ENCODE results near the gene MFSD11. TPM values are rescaled to one million over a fixed set of nuclear protein-coding genes. Genes with fewer than 3 reads are reported as not detected.
A peak's percentile ranks its signal among the peaks of the same experiment; 100 is the strongest.
"Not testable (repeated sequence)": the region's sequence is repeated elsewhere in the genome, so short reads cannot be mapped to it uniquely, and the experiment has no call there.

Gene MFSD11
- total and polyA plus RNA-seq, 3 experiments from 2014 or later = 22.3 to 28.4 (median 22.9) TPM

DNA sequence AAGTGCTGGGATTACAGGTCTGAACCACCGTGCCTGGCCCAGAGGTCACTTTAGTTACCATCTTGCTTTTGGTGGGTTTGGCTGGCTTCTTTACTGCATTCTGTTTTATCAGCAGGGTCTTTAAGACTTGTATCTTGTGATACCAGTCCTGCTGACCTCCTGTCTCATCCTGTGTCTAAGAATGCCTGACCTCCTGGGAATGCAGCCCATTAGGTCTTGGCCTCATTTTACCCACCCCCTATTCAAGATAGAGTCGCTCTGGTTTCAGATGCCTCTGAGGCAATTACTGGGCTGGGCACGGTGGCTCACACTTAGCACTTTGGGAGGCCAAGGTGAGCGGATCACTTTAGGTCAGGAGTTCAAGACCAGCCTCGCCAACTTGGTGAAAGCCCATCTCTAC lies 63.8 kb downstream of the MFSD11 start:
- H3K36me3 ChIP-seq (ENCODE audit: insufficient read depth, low read length) = no peaks in the 10 kb centered on the region
- POLR2A ChIA-PET = interaction anchor here (0.6 kb wide), 2 partner anchors 12 to 1022 kb away, joined by 3 read pairs; no protein-coding TSS in a partner anchor
- Mint-ChIP-seq H3K4me3 (no peak overlapping the region), H3K27ac (no peak overlapping the region), H3K27me3 (no peaks in the 10 kb centered on the region), H3K36me3 (peaks cover 0 to 5% (median under 1%) of the 10 kb centered on the region in 3 donors), H3K4me1 (no peaks in the 10 kb centered on the region), H3K9me3 (no peaks in the 10 kb centered on the region)
- H3K27ac ChIP-seq (ENCODE audit: low read depth, low read length) = no peak overlapping the region
- H3K27me3 ChIP-seq (ENCODE audit: insufficient read depth, low read length, poor library complexity, severe bottlenecking) = no peaks in the 10 kb centered on the region
- no peaks in the 10 kb centered on the region for H3K9me3 ChIP-seq (ENCODE audit: low read length)
- no peak for DNase-seq
- CTCF ChIA-PET = no interaction called here
- H3K4me1 ChIP-seq (ENCODE audit: insufficient read depth, low read length) = no peaks in the 10 kb centered on the region
- H3K4me3 ChIP-seq (ENCODE audit: low read length) = no peak overlapping the region

DNA sequence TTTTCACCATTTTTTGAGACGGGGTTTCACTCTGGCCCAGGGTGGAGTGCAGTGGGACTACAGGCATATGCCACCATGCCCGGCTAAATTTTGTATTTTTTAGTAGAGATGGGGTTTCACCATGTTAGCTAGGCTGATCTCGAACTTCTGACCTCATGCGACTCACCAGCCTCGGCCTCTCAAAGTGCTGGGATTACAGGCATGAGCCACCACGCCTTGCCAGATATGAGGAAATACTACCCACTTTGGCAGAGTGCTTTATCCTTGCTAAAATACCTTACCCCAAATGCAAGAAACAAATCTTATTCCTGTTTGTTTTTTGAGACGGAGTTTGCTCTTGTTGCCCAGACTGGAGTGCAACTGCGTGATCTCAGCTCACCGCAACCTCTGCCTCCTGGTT lies 67.4 kb downstream of the MFSD11 start:
- Mint-ChIP-seq H3K36me3 (peaks cover 0 to 5% (median 2%) of the 10 kb centered on the region in 3 donors), H3K27ac (no peak overlapping the region), H3K4me1 (no peaks in the 10 kb centered on the region), H3K27me3 (no peaks in the 10 kb centered on the region), H3K4me3 (no peak overlapping the region), H3K9me3 (no peaks in the 10 kb centered on the region)
- no peak for DNase-seq
- H3K27me3 ChIP-seq (ENCODE audit: insufficient read depth, low read length, poor library complexity, severe bottlenecking) = no peaks in the 10 kb centered on the region
- no peaks in the 10 kb centered on the region for H3K36me3 ChIP-seq (ENCODE audit: insufficient read depth, low read length)
- H3K9me3 ChIP-seq (ENCODE audit: low read length) = no peaks in the 10 kb centered on the region
- no peak overlapping the region for H3K27ac ChIP-seq (ENCODE audit: low read depth, low read length)
- H3K4me3 ChIP-seq (ENCODE audit: low read length) = no peak overlapping the region
- ChIA-PET POLR2A (interaction anchor here (0.7 kb wide), 1 partner anchor 1749 kb away, joined by 3 read pairs; no protein-coding TSS in a partner anchor), CTCF (no interaction called here)
- H3K4me1 ChIP-seq (ENCODE audit: insufficient read depth, low read length) = no peaks in the 10 kb centered on the region

DNA sequence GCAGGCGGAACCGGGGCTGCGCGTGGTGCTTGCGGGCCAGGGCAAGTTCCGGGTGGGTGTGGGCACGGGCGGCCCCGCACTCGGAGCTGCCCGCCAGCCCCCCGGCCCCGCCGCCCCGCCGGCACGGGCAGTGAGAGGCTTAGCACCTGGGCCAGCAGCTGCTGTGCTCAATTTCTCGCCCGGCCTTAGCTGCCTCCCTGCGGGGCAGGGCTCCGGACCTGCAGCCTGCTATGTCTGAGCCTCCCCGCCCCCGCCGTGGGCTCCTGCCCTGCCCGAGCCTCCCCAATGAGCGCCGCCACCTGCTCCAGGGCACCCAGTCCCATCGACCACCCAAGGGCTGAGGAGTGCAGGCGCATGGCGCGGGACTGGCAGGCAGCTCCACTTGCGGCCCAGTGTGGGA lies 68.2 kb downstream of the MFSD11 start:
- H3K27me3 Mint-ChIP-seq; H3K27me3 ChIP-seq (ENCODE audit: insufficient read depth, low read length, poor library complexity, severe bottlenecking); H3K36me3 ChIP-seq (ENCODE audit: insufficient read depth, low read length); H3K9me3 ChIP-seq (ENCODE audit: low read length); H3K9me3 Mint-ChIP-seq; POLR2A ChIA-PET; H3K4me1 ChIP-seq (ENCODE audit: insufficient read depth, low read length); H3K4me3 ChIP-seq (ENCODE audit: low read length); H3K4me3 Mint-ChIP-seq; H3K27ac Mint-ChIP-seq; H3K36me3 Mint-ChIP-seq; H3K4me1 Mint-ChIP-seq; DNase-seq; H3K27ac ChIP-seq (ENCODE audit: low read depth, low read length); CTCF ChIA-PET: not testable (repeated sequence)

DNA sequence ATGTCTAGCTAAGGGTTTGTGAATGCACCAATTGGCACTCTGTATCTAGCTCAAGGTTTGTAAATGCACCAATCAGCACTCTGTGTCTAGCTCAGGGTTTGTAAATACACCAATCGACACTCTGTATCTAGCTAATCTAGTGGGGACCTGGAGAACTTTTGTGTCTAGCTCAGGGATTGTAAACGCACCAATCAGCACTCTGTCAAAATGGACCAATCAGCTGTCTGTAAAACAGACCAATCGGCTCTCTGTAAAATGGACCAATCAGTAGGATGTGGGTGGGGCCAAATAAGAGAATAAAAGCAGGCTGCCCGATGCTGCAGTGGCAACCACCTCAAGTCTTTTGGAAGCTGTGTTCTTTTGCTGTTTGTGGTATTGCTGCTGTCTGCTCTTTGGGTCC lies 68.8 kb downstream of the MFSD11 start:
- CTCF ChIA-PET; H3K4me1 ChIP-seq (ENCODE audit: insufficient read depth, low read length); H3K9me3 Mint-ChIP-seq; DNase-seq; H3K27ac Mint-ChIP-seq; H3K4me3 Mint-ChIP-seq; H3K27me3 Mint-ChIP-seq; H3K9me3 ChIP-seq (ENCODE audit: low read length); H3K27ac ChIP-seq (ENCODE audit: low read depth, low read length); H3K4me3 ChIP-seq (ENCODE audit: low read length); POLR2A ChIA-PET; H3K4me1 Mint-ChIP-seq; H3K36me3 ChIP-seq (ENCODE audit: insufficient read depth, low read length); H3K36me3 Mint-ChIP-seq; H3K27me3 ChIP-seq (ENCODE audit: insufficient read depth, low read length, poor library complexity, severe bottlenecking): not testable (repeated sequence)

DNA sequence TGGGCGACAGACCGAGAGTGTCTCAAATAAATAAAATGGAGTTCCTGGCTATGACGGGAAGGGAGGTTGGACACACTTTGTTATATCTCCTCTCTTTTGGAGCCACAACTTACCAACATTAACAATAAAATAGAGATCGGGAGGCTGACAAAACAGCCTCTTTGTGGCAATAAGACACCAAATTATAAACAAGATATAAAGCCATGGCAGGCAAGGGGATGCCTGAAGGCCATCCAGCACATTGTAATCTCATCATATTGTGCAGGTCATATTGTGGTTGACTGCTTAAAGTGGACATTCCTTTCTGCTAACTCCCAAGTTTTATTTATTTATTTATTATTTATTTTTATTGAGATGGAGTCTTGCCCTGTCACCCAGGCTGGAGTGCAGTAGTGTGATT lies 70.4 kb downstream of the MFSD11 start:
- H3K9me3 Mint-ChIP-seq = no peaks in the 10 kb centered on the region
- POLR2A ChIA-PET = no interaction called here

DNA sequence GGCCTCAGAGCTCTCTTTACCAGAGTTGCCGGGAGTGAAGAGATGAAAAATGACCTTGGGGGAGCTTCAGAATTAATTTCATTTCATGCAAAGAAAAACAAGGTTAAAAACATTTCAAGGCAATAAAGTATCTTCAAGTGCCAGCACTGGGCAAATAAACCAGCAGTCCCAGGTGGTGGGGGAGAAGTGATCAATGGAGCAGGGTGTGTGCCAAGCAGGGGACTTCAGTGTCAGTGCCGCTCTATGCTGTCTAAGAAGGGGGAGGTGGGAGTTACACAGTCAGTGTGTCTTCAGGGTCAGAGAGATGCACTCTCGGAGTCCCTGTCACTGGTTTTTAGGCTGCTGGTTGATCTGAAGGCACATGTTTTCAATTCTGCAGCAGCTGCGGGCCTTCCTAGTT lies 73.0 kb downstream of the MFSD11 start:
- POLR2A ChIA-PET = interaction anchor here (0.7 kb wide), 1 partner anchor 92 kb away, joined by 3 read pairs; no protein-coding TSS in a partner anchor
- no peaks in the 10 kb centered on the region for H3K4me1 Mint-ChIP-seq
- H3K27me3 ChIP-seq (ENCODE audit: insufficient read depth, low read length, poor library complexity, severe bottlenecking) = no peaks in the 10 kb centered on the region
- H3K36me3 Mint-ChIP-seq = peaks cover 0 to 2% (median 0%) of the 10 kb centered on the region in 3 donors
- no peaks in the 10 kb centered on the region for H3K9me3 ChIP-seq (ENCODE audit: low read length)
- H3K36me3 ChIP-seq (ENCODE audit: insufficient read depth, low read length) = no peaks in the 10 kb centered on the region
- no peak for DNase-seq
- no peak overlapping the region for H3K4me3 ChIP-seq (ENCODE audit: low read length)
- no peak overlapping the region for H3K4me3 Mint-ChIP-seq
- H3K9me3 Mint-ChIP-seq = no peaks in the 10 kb centered on the region
- H3K4me1 ChIP-seq (ENCODE audit: insufficient read depth, low read length) = no peaks in the 10 kb centered on the region
- CTCF ChIA-PET = no interaction called here
- peak overlapping the region in 1 of 8 donors; percentile 52 for H3K27ac Mint-ChIP-seq
- H3K27me3 Mint-ChIP-seq = peaks cover 0 to 4% of the 10 kb centered on the region in 2 donors
- no peak overlapping the region for H3K27ac ChIP-seq (ENCODE audit: low read depth, low read length)

More for the DNA sequence above, 70.4 kb downstream of the MFSD11 start:
- H3K4me3 ChIP-seq (ENCODE audit: low read length) = no peak overlapping the region
- Mint-ChIP-seq H3K36me3 (peaks cover 0 to 5% (median 2%) of the 10 kb centered on the region in 3 donors), H3K4me1 (no peaks in the 10 kb centered on the region), H3K4me3 (no peak overlapping the region), H3K27me3 (peaks cover 0 to 1% of the 10 kb centered on the region in 2 donors), H3K27ac (peak overlapping the region in 1 of 8 donors; percentile 75)
- H3K9me3 ChIP-seq (ENCODE audit: low read length) = no peaks in the 10 kb centered on the region
- CTCF ChIA-PET = no interaction called here
- H3K27me3 ChIP-seq (ENCODE audit: insufficient read depth, low read length, poor library complexity, severe bottlenecking) = no peaks in the 10 kb centered on the region
- DNase-seq = no peak
- H3K4me1 ChIP-seq (ENCODE audit: insufficient read depth, low read length) = no peaks in the 10 kb centered on the region
- H3K36me3 ChIP-seq (ENCODE audit: insufficient read depth, low read length) = no peaks in the 10 kb centered on the region
- no peak overlapping the region for H3K27ac ChIP-seq (ENCODE audit: low read depth, low read length)

DNA sequence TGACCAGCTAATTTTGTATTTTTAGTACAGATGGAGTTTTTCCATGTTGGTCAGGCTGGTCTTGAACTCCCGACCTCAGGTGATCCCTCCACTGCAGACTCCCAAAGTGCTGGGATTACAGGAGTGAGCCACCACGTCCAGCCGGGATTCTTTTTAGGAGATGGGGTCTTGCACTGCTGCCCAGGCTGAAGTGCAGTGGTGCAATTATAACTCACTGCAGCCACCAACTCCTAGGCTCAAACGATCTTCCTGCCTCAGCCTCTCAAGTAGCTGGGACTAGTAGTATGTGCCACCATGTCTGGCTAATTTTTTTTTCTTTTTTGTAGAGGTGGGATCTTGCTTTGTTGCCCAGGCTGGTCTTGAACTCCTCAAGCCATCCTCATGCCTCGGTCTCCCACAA lies 73.9 kb downstream of the MFSD11 start:
- no peaks in the 10 kb centered on the region for H3K36me3 Mint-ChIP-seq
- CTCF ChIA-PET = interaction anchor here (1.1 kb wide), 1 partner anchor 85 kb away, joined by 4 read pairs; no protein-coding TSS in a partner anchor
- H3K27ac Mint-ChIP-seq = peak overlapping the region in 1 of 8 donors; percentile 83
- H3K4me1 ChIP-seq (ENCODE audit: insufficient read depth, low read length) = peaks cover 6% of the 10 kb centered on the region
- DNase-seq = no peak
- H3K27me3 ChIP-seq (ENCODE audit: insufficient read depth, low read length, poor library complexity, severe bottlenecking) = no peaks in the 10 kb centered on the region
- no peak overlapping the region for H3K4me3 Mint-ChIP-seq
- H3K27me3 Mint-ChIP-seq = peaks cover 4% of the 10 kb centered on the region in 2 donors
- H3K9me3 ChIP-seq (ENCODE audit: low read length) = no peaks in the 10 kb centered on the region
- peaks cover 5 to 7% (median 6%) of the 10 kb centered on the region in 3 donors for H3K4me1 Mint-ChIP-seq
- no peak overlapping the region for H3K4me3 ChIP-seq (ENCODE audit: low read length)
- no peak overlapping the region for H3K27ac ChIP-seq (ENCODE audit: low read depth, low read length)
- POLR2A ChIA-PET = no interaction called here
- no peaks in the 10 kb centered on the region for H3K9me3 Mint-ChIP-seq
- no peaks in the 10 kb centered on the region for H3K36me3 ChIP-seq (ENCODE audit: insufficient read depth, low read length)

DNA sequence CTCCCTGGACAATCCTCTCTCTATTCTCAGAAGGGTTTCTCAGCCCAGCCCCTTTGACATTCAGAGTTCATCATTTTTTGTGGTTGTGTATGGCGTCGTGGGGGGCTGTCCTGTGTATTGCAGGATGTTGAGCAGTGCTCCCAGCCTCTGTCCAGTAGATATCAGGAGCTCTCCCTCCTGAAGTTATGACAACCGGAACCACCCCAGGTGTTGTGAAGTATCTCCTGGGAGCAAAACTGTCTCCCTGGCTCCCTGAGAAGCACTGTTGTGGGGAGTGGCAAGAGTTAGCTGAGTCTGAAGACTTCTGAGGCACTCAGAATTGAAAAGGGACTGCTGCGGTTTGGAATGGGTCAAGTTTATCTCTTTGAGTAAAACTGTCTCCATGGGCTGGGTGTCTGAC lies 74.3 kb downstream of the MFSD11 start:
- no peak overlapping the region for H3K27ac ChIP-seq (ENCODE audit: low read depth, low read length)
- H3K4me3 ChIP-seq (ENCODE audit: low read length) = no peak overlapping the region
- POLR2A ChIA-PET = no interaction called here

More for the DNA sequence above, 74.3 kb downstream of the MFSD11 start:
- no peaks in the 10 kb centered on the region for H3K36me3 ChIP-seq (ENCODE audit: insufficient read depth, low read length)
- H3K4me1 ChIP-seq (ENCODE audit: insufficient read depth, low read length) = peaks cover 9% of the 10 kb centered on the region
- DNase-seq = no peak
- peak overlapping the region in 1 of 8 donors; percentile 83 for H3K27ac Mint-ChIP-seq
- H3K9me3 ChIP-seq (ENCODE audit: low read length) = no peaks in the 10 kb centered on the region
- no peak overlapping the region for H3K4me3 Mint-ChIP-seq
- no peaks in the 10 kb centered on the region for H3K9me3 Mint-ChIP-seq
- H3K27me3 ChIP-seq (ENCODE audit: insufficient read depth, low read length, poor library complexity, severe bottlenecking) = no peaks in the 10 kb centered on the region
- H3K36me3 Mint-ChIP-seq = no peaks in the 10 kb centered on the region
- CTCF ChIA-PET = interaction anchor here (1.1 kb wide), 1 partner anchor 85 kb away, joined by 4 read pairs; no protein-coding TSS in a partner anchor
- peaks cover 4% of the 10 kb centered on the region in 2 donors for H3K27me3 Mint-ChIP-seq
- peaks cover 5 to 8% (median 8%) of the 10 kb centered on the region in 3 donors for H3K4me1 Mint-ChIP-seq

Data from CD8-positive, alpha-beta memory T cell (primary cell).